Suprapubic skin (tissue), 4 donors: ENCODE measurements around the gene CNTN3.

Experiments used
- POLR2A ChIP-seq, 2 donors: fragments of 450-650 bp; IDR thresholded peaks; one replicate each; pipeline ENCODE4 v1.6.1; 2017; ENCODE audit warnings: antibody characterized with exemption in 2 of 2, mild to moderate bottlenecking in 2 of 2, moderate library complexity in 2 of 2
- POLR2AphosphoS5 ChIP-seq, 3 donors: sonication (generic); formaldehyde crosslinking; IDR thresholded peaks; one replicate each; pipeline ENCODE4 v1.6.1; 2017; ENCODE audit warnings: antibody characterized with exemption in 3 of 3
- TF ChIP-seq, protein P1 (sequence below), 2 donors: fragments of 200-600 bp in 1 of 2; fragments of 450-650 bp in 1 of 2; sonication (generic) in 1 of 2; IDR thresholded peaks; one replicate each; pipeline ENCODE4 v1.5.1; 2016 to 2019; ENCODE audit warnings: antibody characterized with exemption in 2 of 2, mild to moderate bottlenecking in 1 of 2, moderate library complexity in 1 of 2

DNA sequence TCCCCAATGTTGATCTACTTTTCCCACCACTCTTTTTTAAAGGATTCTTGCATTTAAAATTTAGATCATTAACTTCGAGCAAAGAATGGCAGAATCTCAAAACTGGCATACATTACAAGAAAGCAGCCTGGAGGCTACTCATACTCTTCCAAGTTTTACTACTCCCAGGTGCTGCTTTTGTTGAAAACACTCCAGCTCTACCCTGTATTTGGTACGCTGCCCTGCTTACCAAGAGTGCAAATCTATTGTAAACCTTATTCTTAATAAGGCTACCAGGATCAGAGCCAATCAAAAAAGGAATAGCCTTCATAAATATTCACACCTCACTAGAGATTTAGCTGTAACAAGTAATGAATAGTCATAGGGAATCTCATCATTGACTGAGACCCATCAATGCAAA, 11.6 kb upstream of the CNTN3 start:
- TF ChIP-seq, protein P1, sequence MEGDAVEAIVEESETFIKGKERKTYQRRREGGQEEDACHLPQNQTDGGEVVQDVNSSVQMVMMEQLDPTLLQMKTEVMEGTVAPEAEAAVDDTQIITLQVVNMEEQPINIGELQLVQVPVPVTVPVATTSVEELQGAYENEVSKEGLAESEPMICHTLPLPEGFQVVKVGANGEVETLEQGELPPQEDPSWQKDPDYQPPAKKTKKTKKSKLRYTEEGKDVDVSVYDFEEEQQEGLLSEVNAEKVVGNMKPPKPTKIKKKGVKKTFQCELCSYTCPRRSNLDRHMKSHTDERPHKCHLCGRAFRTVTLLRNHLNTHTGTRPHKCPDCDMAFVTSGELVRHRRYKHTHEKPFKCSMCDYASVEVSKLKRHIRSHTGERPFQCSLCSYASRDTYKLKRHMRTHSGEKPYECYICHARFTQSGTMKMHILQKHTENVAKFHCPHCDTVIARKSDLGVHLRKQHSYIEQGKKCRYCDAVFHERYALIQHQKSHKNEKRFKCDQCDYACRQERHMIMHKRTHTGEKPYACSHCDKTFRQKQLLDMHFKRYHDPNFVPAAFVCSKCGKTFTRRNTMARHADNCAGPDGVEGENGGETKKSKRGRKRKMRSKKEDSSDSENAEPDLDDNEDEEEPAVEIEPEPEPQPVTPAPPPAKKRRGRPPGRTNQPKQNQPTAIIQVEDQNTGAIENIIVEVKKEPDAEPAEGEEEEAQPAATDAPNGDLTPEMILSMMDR (IDR thresholded peaks at IDR 0.05), result no peak
- TF ChIP-seq POLR2A (IDR thresholded peaks at IDR 0.05), result no peak
- no peak for TF ChIP-seq POLR2AphosphoS5 (IDR thresholded peaks at IDR 0.05)
